Peyer's patch (tissue), 4 donors: ENCODE results near the gene TBCK.

Experiments used
- POLR2A ChIP-seq, 2 donors: fragments of 450-650 bp; IDR thresholded peaks; one replicate each; pipeline ENCODE4 v1.5.1; 2017; ENCODE audit warnings: antibody characterized with exemption in 2 of 2, mild to moderate bottlenecking in 2 of 2, moderate library complexity in 2 of 2
- TF ChIP-seq, protein P1 (sequence below), 6 experiments: fragments of 450-650 bp in 4 of 6; fragments of 200-600 bp in 2 of 6; sonication (generic) in 1 of 6; IDR thresholded peaks; one replicate each; pipeline ENCODE4 v1.5.1; 2017 to 2019; ENCODE audit warnings: antibody characterized with exemption in 6 of 6, mild to moderate bottlenecking in 3 of 6, moderate library complexity in 1 of 6

DNA sequence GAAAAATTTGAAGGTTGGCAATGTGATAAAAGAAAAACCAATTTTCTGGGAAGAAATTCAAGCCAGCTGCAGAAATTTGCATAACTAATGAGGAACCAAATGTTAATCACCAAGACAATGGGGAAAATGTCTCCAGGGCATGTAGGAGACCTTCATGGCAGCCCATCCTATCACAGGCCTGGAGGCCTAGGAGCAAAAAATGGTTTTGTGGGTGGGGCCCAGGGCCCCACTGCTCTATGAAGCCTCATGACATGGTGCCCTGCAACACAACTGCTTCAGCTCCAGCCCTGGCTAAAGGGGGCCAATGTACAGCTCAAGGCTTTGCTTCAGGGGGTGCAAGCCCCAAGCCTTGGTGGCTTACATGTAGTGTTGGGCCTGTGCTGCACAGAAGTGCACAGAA, 184.0 kb downstream of the TBCK start:
- TF ChIP-seq, protein P1, sequence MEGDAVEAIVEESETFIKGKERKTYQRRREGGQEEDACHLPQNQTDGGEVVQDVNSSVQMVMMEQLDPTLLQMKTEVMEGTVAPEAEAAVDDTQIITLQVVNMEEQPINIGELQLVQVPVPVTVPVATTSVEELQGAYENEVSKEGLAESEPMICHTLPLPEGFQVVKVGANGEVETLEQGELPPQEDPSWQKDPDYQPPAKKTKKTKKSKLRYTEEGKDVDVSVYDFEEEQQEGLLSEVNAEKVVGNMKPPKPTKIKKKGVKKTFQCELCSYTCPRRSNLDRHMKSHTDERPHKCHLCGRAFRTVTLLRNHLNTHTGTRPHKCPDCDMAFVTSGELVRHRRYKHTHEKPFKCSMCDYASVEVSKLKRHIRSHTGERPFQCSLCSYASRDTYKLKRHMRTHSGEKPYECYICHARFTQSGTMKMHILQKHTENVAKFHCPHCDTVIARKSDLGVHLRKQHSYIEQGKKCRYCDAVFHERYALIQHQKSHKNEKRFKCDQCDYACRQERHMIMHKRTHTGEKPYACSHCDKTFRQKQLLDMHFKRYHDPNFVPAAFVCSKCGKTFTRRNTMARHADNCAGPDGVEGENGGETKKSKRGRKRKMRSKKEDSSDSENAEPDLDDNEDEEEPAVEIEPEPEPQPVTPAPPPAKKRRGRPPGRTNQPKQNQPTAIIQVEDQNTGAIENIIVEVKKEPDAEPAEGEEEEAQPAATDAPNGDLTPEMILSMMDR (IDR thresholded peaks at IDR 0.05): no peak
- TF ChIP-seq POLR2A (IDR thresholded peaks at IDR 0.05): no peak
